ENCODE results near the gene C13orf46. TPM values are rescaled to one million over a fixed set of nuclear protein-coding genes. Genes with fewer than 3 reads are reported as not detected.

The C13orf46 gene
- total RNA-seq, 2 donors from 2014 or later = 0.59 to 2.7 TPM

DNA sequence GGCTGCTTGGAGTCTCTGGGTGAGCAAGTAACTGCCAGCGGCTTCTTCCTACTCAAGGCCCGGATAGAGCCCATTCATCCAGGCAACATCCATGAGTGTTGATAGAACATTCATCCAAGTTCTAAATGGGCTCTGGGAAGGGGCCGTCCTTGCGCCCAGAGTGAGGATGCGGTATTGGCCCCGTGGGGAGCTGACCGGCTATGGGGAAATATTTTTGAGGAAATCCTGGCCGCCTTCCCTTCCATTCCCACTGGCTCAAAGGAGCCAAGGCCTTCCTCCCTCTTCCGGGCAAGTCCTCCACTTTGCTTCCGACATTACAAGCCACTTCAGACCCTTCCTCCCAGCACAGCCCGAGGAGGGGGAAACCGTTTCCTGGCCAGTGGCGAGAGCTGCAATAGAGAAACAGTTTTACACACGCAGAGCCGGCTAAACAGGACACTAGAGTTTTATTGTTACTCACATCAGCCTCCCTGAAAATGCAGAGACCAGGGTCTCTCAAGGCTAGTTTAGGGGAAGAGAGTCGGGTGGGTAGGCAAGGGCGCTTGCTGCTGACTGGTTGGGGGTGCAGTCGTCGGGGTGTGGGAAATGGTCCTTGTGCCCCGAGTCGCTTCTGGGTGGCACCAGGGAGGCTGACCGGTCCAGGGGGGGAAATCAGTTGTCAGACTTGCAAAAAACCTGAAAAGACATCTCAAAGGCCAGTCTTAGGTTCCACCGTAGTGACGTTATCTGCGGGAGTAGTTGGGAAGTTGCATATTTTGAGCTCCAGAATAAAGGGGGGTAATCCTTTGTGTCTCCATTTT lies 37.5 kb downstream of the C13orf46 start:
- TF ChIP-seq, protein P1, sequence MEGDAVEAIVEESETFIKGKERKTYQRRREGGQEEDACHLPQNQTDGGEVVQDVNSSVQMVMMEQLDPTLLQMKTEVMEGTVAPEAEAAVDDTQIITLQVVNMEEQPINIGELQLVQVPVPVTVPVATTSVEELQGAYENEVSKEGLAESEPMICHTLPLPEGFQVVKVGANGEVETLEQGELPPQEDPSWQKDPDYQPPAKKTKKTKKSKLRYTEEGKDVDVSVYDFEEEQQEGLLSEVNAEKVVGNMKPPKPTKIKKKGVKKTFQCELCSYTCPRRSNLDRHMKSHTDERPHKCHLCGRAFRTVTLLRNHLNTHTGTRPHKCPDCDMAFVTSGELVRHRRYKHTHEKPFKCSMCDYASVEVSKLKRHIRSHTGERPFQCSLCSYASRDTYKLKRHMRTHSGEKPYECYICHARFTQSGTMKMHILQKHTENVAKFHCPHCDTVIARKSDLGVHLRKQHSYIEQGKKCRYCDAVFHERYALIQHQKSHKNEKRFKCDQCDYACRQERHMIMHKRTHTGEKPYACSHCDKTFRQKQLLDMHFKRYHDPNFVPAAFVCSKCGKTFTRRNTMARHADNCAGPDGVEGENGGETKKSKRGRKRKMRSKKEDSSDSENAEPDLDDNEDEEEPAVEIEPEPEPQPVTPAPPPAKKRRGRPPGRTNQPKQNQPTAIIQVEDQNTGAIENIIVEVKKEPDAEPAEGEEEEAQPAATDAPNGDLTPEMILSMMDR (IDR thresholded peaks at IDR 0.05) = no peak
- H3K4me3 ChIP-seq = no peak overlapping the region
- DNase-seq (ENCODE audit: low spot score) = no peak
- no peak overlapping the region for H3K27ac ChIP-seq
- no peaks in the 10 kb centered on the region for H3K9me3 ChIP-seq
- H3K27me3 ChIP-seq = no peaks in the 10 kb centered on the region
- H3K36me3 ChIP-seq = no peaks in the 10 kb centered on the region
- peaks cover 0 to 31% of the 10 kb centered on the region in 2 donors for H3K4me1 ChIP-seq

DNA sequence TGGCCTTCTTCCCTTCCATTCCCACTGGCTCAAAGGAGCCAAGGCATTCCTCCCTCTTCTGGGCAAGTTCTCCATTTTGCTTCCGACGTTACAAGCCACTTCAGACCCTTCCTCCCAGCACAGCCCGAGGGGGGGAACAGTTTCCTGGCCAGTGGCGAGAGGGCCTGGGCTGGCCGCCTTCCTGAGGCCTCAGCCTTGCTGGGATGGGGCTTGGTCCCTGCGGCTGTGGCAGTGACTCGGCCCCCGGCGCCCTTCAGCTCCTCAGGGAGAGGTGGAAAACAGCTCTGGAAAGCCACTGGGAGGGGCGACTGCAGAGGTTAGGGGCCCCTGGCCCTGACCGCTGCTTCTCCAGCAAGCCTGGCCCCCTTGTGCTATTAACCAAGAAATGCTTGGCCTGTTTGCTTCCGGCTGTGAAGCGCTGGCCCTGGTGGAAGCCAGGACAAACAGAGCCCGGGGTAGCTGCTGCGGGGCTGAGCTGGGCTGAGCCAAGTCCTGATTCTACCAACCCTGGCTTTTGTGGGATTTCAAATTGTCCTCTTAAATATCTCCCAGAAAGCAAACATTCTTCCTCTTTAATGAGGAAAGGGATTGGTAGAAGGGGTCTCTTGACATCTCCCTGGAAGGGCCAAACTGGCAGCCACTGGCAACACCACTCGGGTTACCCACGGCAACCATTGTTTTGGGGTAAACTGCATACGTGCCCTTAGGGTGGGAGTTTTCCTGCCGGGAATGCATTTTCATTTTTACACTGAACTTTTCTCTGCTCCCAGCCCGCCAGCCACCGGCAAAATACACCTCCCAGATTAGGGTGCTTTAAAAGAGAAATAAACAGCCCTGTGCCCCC lies 38.7 kb downstream of the C13orf46 start:
- peak overlapping the region in 1 of 2 donors; percentile 11 for H3K27ac ChIP-seq
- no peaks in the 10 kb centered on the region for H3K36me3 ChIP-seq
- H3K27me3 ChIP-seq = no peaks in the 10 kb centered on the region
- TF ChIP-seq, protein P1 (IDR thresholded peaks at IDR 0.05) = no peak
- H3K4me3 ChIP-seq = no peak overlapping the region
- no peak for DNase-seq (ENCODE audit: low spot score)
- H3K4me1 ChIP-seq = peaks cover 0 to 31% of the 10 kb centered on the region in 2 donors
- no peaks in the 10 kb centered on the region for H3K9me3 ChIP-seq

DNA sequence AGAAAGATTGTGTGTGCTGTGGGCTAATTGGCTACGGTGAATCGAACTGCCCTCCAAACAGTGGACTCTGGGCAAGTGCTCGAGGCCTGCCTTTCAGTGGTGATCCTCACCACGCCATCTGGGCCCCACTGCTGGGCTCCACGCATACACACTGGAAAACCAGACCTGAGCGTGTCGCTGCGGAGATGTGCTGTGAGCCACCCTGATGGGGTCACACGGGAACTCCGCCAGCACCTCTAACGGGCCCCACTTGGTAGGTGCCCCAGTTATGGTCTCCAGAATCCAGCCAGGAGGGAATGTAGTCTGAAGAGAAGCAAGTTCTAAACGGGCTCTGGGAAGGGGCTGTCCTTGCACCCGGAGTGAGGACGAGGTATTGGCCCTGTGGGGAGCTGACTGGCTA lies 39.3 kb downstream of the C13orf46 start:
- H3K27ac ChIP-seq = peak overlapping the region in 1 of 2 donors; percentile 3
- no peak for DNase-seq (ENCODE audit: low spot score)
- TF ChIP-seq, protein P1 (IDR thresholded peaks at IDR 0.05) = no peak

DNA sequence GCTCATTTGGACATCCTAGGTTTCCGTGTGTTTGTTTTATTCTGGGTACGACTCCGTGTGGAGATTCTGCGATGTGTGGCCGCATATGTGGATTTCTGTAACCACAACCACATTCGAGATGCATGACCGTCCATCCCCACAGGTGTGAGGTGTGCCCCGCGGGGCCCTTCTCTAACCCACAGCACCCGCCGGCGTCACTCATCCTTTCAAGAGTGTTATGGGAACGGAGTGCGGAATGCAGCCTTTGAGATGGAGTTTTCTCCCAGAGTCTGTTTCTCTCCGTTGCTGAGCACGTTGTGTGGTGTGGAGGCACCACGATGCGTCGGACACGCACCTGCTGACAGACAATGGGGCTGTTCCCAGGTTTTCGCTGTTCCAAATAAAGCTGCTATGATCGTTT lies 40.0 kb downstream of the C13orf46 start:
- TF ChIP-seq, protein P1 (IDR thresholded peaks at IDR 0.05) = no peak
- no peak overlapping the region for H3K27ac ChIP-seq
- H3K4me3 ChIP-seq = no peak overlapping the region
- no peaks in the 10 kb centered on the region for H3K9me3 ChIP-seq
- no peak for DNase-seq (ENCODE audit: low spot score)
- H3K36me3 ChIP-seq = no peaks in the 10 kb centered on the region
- H3K27me3 ChIP-seq = no peaks in the 10 kb centered on the region
- peaks cover 0 to 39% of the 10 kb centered on the region in 2 donors for H3K4me1 ChIP-seq

More for the DNA sequence above, 39.3 kb downstream of the C13orf46 start:
- Histone ChIP-seq H3K27me3 (no peaks in the 10 kb centered on the region), H3K9me3 (no peaks in the 10 kb centered on the region), H3K4me3 (no peak overlapping the region), H3K4me1 (peaks cover 0 to 34% of the 10 kb centered on the region in 2 donors), H3K36me3 (no peaks in the 10 kb centered on the region)

DNA sequence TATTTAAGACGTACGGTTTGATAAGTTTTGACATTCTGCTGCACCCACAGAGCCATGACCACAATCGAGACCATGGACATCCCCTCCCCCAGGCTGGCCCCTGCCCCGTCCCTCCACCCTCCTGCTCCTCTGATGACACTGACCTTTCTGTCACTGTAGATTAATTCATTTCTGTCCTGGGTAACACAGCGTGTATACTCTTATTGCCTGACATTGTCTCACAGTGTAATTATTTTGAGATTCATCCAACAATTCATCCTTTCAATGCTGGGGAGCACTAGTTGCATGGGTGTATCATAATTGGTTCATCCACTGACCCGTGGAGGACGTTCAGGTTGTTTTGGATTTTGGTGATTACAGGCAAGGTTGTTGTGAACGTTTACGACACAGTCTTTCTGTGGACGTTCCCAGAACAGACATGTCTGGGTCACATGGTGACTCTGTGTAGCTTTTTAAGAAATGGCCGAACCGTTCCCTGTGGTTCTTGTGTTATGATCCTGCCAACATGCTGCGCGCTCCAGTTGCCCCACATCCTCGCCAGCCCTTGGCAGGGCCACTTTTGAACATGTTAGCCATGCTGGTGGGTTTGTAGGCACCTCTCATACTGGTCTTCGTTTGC lies 41.9 kb downstream of the C13orf46 start:
- no peak for DNase-seq (ENCODE audit: low spot score)
- TF ChIP-seq, protein P1 (IDR thresholded peaks at IDR 0.05) = no peak
- H3K36me3 ChIP-seq = no peaks in the 10 kb centered on the region
- no peaks in the 10 kb centered on the region for H3K9me3 ChIP-seq
- no peak overlapping the region for H3K27ac ChIP-seq
- no peak overlapping the region for H3K4me3 ChIP-seq
- peaks cover 0 to 49% of the 10 kb centered on the region in 2 donors for H3K4me1 ChIP-seq
- no peaks in the 10 kb centered on the region for H3K27me3 ChIP-seq

Data from right atrium auricular region (tissue), 2 donors.